Gastrocnemius medialis (tissue), 4 donors: ENCODE data around the gene C6orf62.

ENCODE experiments used
- POLR2A ChIP-seq, 2 donors: fragments of 450-650 bp; IDR thresholded peaks; one replicate each; pipeline ENCODE4 v1.6.1; 2017; ENCODE audit warnings: antibody characterized with exemption in 2 of 2, mild to moderate bottlenecking in 2 of 2, moderate library complexity in 2 of 2
- TF ChIP-seq, protein P1 (sequence below), 5 experiments: fragments of 450-650 bp in 3 of 5; fragments of 200-600 bp in 2 of 5; sonication (generic) in 2 of 5; IDR thresholded peaks in 4 of 5; conservative IDR thresholded peaks in 1 of 5; 1 replicate in 4 of 5; 2 replicates in 1 of 5; pipeline ENCODE4 v1.5.1; 2016 to 2019; ENCODE audit warnings: antibody characterized with exemption in 5 of 5, mild to moderate bottlenecking in 3 of 5, moderate library complexity in 3 of 5

DNA sequence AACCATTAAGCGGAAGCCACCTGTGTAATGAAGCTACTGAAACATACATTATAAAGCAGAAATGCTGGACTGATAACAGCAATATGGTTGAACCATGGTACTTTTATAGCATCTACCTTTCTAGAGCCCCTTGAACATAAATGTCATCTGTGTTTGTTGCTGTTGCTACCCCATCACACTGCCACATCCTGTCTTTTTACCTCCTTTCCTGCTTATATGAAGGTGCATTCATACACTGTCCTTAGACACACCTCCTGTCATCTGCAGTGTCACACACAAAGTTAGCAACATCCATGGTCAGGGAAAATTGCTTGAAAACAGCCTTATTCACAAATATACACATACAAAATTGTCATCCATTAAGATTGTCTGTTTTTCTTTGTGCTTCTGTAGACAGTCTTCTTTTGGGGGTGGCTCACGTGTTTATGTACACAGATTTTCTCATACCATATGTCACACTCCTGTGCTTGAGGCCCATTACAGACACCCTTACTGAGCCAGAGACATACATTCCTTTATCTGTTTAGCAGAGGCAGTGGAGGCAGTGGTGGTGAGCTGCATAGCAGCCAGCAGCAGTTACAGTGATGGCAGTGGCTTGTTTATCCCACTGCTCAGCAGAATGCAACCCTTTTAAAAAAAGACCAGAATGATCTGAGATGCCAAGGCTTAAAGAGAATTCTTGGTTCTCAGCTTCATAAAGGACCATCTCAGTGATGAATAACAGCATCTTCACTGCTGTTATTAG, 25.9 kb downstream of the C6orf62 start:
- TF ChIP-seq POLR2A (IDR thresholded peaks at IDR 0.05), result no peak
- TF ChIP-seq, protein P1, sequence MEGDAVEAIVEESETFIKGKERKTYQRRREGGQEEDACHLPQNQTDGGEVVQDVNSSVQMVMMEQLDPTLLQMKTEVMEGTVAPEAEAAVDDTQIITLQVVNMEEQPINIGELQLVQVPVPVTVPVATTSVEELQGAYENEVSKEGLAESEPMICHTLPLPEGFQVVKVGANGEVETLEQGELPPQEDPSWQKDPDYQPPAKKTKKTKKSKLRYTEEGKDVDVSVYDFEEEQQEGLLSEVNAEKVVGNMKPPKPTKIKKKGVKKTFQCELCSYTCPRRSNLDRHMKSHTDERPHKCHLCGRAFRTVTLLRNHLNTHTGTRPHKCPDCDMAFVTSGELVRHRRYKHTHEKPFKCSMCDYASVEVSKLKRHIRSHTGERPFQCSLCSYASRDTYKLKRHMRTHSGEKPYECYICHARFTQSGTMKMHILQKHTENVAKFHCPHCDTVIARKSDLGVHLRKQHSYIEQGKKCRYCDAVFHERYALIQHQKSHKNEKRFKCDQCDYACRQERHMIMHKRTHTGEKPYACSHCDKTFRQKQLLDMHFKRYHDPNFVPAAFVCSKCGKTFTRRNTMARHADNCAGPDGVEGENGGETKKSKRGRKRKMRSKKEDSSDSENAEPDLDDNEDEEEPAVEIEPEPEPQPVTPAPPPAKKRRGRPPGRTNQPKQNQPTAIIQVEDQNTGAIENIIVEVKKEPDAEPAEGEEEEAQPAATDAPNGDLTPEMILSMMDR (IDR thresholded peaks at IDR 0.05 in 4 of 5, conservative IDR thresholded peaks at IDR 0.05 in 1 of 5), result no peak
